PFSK-1 (cell line): ENCODE results near the gene CCDC88C.

Experiments used
- FOXP2 ChIP-seq: optimal IDR thresholded peaks from 2 replicates; pipeline ENCODE3; 2011; ENCODE audit warnings: borderline replicate concordance, control low read depth, inconsistent platforms; ENCODE audit not compliant: insufficient read depth; ENCODE audit errors: extremely low read length, extremely low read depth
- POLR2AphosphoS5 ChIP-seq: IDR thresholded peaks from 2 replicates; pipeline ENCODE4 v1.6.1; 2012; ENCODE audit warnings: low read depth, mild to moderate bottlenecking, control low read depth, low read length, moderate library complexity
- SIN3A ChIP-seq: IDR thresholded peaks from 2 replicates; pipeline ENCODE4 v1.6.1; 2012; ENCODE audit warnings: mild to moderate bottlenecking, low read length, moderate library complexity, borderline replicate concordance; ENCODE audit not compliant: insufficient read depth
- TAF1 ChIP-seq: IDR thresholded peaks from 2 replicates; pipeline ENCODE4 v1.6.1; 2012; ENCODE audit warnings: low read length, control low read depth, borderline replicate concordance; ENCODE audit not compliant: insufficient read depth
- TF ChIP-seq, protein P1 (sequence below), 2 experiments: IDR thresholded peaks; 2 replicates each; pipeline versions ENCODE4 v1.6.1 to v1.8.0; 2011 to 2012; ENCODE audit warnings: low read depth in 2 of 2, low read length in 2 of 2, control low read depth in 1 of 2, inconsistent platforms in 1 of 2, mild to moderate bottlenecking in 1 of 2, moderate library complexity in 1 of 2; ENCODE audit not compliant: insufficient read depth in 1 of 2

The CCDC88C gene

DNA sequence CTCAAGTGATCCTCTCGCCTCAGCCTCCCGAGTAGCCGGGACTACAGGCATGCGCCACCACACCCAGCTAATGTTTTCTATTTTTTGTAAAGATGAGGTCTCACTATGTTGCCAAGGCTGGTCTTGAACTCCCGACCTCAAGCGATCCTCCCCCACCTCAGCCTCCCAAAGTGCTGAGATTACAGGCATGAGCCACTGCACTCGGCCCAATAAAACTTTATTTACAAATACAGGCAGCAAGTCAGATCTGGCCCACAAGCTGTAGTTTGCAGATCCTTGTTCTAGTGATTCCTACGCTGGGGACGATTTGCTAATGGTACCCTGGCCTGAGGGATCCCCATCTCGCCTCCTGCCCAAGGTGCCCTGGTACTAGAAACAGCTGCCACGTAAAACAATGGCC, 74.6 kb downstream of the CCDC88C start:
- TF ChIP-seq FOXP2 (no peak), POLR2AphosphoS5 (no peak), SIN3A (no peak), TAF1 (no peak)
- TF ChIP-seq, protein P1, sequence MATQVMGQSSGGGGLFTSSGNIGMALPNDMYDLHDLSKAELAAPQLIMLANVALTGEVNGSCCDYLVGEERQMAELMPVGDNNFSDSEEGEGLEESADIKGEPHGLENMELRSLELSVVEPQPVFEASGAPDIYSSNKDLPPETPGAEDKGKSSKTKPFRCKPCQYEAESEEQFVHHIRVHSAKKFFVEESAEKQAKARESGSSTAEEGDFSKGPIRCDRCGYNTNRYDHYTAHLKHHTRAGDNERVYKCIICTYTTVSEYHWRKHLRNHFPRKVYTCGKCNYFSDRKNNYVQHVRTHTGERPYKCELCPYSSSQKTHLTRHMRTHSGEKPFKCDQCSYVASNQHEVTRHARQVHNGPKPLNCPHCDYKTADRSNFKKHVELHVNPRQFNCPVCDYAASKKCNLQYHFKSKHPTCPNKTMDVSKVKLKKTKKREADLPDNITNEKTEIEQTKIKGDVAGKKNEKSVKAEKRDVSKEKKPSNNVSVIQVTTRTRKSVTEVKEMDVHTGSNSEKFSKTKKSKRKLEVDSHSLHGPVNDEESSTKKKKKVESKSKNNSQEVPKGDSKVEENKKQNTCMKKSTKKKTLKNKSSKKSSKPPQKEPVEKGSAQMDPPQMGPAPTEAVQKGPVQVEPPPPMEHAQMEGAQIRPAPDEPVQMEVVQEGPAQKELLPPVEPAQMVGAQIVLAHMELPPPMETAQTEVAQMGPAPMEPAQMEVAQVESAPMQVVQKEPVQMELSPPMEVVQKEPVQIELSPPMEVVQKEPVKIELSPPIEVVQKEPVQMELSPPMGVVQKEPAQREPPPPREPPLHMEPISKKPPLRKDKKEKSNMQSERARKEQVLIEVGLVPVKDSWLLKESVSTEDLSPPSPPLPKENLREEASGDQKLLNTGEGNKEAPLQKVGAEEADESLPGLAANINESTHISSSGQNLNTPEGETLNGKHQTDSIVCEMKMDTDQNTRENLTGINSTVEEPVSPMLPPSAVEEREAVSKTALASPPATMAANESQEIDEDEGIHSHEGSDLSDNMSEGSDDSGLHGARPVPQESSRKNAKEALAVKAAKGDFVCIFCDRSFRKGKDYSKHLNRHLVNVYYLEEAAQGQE (IDR thresholded peaks at IDR 0.05; ENCODE audit: insufficient read depth in 1 of 2, low read depth in 2 of 2, low read length in 2 of 2) = no peak

- TF ChIP-seq TAF1 (no peak), SIN3A (no peak), POLR2AphosphoS5 (no peak), FOXP2 (no peak)
- TF ChIP-seq, protein P1 (IDR thresholded peaks at IDR 0.05; ENCODE audit: insufficient read depth in 1 of 2, low read depth in 2 of 2, low read length in 2 of 2) = no peak
These were observed 75.3 kb downstream of the CCDC88C start for GRCh38 chr14:91342206-91342760.

- TF ChIP-seq TAF1 (no peak), POLR2AphosphoS5 (no peak), FOXP2 (no peak), SIN3A (no peak)
- TF ChIP-seq, protein P1 (IDR thresholded peaks at IDR 0.05; ENCODE audit: insufficient read depth in 1 of 2, low read depth in 2 of 2, low read length in 2 of 2) = no peak
These were observed 75.9 kb downstream of the CCDC88C start for GRCh38 chr14:91341751-91342154.

GRCh38 chr14:91341334-91341733, 76.3 kb downstream of the CCDC88C start:
- TF ChIP-seq FOXP2 = no peak
- TF ChIP-seq POLR2AphosphoS5 = no peak
- TF ChIP-seq, protein P1 (IDR thresholded peaks at IDR 0.05; ENCODE audit: insufficient read depth in 1 of 2, low read depth in 2 of 2, low read length in 2 of 2) = no peak
- TF ChIP-seq SIN3A = no peak
- no peak for TF ChIP-seq TAF1
